HG03108 (cell line): ENCODE results near the gene TOGARAM2.

ENCODE experiments used
- ATAC-seq: cut with Tn5 transposase; IDR thresholded peaks from one replicate; pipeline ENCODE4 v1.9.1; 2021; ENCODE audit warnings: moderate library complexity; ENCODE audit not compliant: unreplicated experiment

TOGARAM2 gene

DNA sequence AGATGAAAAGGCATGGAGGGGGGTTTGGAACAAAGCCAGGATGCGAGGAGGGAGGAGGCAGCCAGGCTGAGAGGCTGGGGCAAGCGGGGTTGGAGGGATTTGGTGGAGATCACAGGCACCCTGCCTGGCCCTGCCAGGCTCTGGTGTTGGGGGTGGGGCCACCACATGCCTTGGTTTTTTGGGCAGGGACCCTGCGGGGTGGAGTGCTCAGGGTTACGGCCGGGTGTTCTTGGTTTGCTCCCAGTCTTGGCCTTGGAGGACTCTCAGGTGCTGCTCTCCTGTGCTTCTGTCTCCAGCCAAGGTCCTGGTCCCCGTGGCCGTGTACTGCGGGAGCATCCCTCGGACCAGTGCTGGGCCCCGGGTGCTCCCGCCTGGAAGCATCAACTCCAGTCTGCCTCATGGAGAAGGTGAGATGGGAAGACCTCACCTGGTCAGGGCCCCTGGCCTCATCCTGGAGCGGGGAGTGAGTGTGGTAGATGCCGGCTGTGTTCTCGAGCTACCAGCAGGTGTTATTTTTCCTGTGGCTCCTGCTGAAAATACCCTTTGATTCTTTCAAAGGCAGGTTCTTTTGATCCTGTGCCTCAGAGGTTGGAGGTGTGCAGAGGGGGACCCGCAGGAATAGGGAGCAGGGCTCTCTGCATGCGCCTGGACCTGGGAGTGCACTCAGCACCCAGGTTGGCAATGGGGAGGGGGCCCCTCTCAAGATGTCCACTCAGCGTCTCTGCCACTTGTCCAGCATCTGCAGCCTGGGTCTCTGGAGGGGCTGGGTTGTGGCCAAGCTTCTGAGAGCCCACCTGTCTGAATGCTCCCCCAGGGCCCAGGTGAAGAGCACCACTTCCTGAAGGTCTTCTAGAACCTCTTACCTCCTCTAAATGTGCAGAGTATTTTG lies 17.0 kb downstream of the TOGARAM2 start:
- no peak for ATAC-seq

- ATAC-seq: peak; percentile 89
These were observed 19.4 kb downstream of the TOGARAM2 start for GRCh38 chr2:29000481-29000880.

- no peak for ATAC-seq
These were observed 19.9 kb downstream of the TOGARAM2 start for GRCh38 chr2:29000956-29001355.

- ATAC-seq: no peak
These were observed 20.7 kb downstream of the TOGARAM2 start for GRCh38 chr2:29001806-29002205.

DNA sequence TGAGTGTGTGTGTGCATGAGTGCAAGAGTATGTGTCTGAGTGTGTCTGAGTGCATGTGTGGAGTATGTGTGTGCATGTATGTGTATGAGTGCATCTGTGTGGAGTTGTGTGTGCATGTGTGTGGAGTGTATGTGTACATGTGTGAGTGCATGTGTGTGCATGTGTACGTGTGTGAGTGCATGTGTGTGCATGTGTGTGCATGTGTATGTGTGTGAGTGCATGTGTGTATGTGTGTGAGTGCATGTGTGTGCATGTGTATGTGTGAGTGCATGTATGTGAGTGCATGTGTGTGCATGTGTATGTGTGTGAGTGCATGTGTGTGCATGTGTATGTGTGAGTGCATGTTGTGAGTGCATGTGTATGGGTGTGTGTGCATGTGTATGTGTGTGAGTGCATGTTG lies 23.7 kb downstream of the TOGARAM2 start:
- ATAC-seq: no peak

DNA sequence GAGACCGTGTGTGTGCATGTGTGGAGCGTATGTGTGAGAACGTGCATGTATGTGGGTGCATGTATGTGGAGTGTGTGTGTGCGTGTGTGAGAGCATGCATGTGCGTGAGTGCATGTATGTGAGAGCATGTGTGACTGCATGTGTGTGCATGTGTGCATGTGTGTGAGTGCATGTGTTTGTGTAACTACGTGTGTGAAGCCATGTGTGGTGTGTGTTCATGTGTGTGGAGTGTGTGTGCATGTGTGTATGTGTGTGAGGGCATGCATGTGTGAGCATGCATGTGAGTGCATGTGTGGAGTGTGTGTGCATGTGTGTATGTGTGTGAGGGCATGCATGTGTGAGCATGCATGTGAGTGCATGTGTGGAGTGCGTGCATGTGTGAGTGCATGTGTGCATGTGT lies 24.2 kb downstream of the TOGARAM2 start:
- no peak for ATAC-seq

GRCh38 chr2:29006092-29006979 lies 25.2 kb downstream of the TOGARAM2 start:
- ATAC-seq: no peak

DNA sequence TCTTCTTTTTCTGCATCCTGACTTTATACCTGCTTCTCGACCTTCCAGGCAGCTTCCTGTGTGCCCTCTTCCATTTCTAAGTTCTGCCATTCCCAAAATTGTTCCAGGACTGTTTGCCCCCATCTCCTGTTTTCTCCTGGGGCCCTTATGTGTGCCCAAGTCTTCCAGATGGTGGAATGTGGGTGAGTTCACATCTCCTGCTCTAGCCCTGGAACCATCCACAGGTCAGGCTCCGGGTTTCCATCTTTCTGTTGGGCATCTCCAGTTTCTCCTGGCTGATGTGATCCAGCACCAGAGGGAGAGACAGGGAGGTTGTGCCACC lies 25.8 kb downstream of the TOGARAM2 start:
- ATAC-seq: no peak

- ATAC-seq: no peak
These were observed 28.2 kb downstream of the TOGARAM2 start for GRCh38 chr2:29009270-29009669.

DNA sequence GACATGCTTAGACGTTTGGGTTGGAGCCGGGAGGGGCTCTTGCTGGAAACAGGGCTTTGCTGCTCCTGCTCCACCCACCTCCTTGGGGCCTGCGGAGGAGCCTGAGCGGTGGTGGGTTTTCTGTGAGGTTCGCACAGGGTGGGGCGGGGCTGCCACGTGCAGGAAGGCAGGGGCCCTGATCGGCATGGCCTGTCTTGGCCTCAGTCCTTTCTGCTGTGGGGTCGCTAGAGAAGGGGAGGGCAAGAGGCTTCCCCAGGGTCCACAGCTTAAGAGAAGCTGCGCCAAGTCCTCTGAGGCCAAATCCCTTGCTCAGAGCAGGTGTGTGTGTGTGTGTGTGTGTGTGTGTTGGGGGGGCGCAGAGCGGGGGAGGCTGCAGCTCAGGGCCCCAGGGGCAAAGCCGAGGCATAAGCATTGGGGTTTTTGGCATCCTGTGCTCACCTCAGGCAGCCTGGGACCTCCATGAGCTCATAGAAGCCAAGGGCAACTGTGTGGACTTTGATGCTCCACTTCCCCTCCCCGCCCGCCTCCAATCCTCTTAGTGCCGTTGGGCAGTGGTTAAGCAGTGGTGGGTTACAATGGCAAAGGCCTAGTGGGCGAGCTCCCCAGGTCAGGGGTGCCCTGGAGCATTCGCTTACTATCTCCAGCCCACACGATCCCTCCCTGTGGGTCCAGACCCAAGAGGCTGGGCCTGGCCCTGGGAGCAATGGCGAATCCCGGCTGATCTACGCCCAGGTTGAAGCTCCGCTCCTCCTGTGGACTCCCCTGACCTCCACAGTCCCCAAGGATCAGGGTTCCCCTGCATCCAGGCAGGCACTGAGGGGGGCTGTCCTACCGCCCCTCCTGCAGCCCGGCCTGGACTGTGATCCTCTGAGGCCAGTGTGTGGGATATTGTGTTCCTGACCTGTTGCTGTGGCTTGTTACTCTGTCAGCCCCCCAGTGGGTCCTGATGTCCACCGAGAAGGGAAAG lies 28.9 kb downstream of the TOGARAM2 start:
- ATAC-seq: no peak

GRCh38 chr2:29010946-29011345 lies 29.8 kb downstream of the TOGARAM2 start:
- ATAC-seq: no peak

GRCh38 chr2:29011418-29012060 lies 30.4 kb downstream of the TOGARAM2 start:
- ATAC-seq: no peak

DNA sequence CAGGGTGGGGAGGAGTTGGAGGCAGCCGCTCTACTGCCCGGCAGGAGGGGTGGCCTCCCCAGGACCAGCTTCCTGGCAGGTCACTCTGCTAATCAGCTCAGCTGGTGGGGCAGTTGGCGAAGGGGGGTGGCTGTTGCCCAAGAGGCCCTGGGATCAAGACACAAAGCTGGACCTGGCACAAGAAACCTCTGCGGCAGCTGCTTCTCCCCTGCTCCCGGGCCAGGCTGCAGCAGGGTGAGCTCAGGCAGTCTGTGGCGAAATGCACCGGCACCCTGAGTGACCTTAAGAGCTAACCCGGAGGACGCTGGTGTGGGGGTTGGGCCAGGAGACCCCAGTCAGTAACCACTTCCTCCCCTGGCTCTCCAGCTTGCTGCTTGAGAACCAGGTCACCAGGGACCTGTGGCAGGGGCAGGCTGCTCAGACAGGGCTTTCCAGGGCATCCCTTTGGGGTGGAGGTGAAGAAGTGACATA lies 31.1 kb downstream of the TOGARAM2 start:
- ATAC-seq: peak; percentile 42

DNA sequence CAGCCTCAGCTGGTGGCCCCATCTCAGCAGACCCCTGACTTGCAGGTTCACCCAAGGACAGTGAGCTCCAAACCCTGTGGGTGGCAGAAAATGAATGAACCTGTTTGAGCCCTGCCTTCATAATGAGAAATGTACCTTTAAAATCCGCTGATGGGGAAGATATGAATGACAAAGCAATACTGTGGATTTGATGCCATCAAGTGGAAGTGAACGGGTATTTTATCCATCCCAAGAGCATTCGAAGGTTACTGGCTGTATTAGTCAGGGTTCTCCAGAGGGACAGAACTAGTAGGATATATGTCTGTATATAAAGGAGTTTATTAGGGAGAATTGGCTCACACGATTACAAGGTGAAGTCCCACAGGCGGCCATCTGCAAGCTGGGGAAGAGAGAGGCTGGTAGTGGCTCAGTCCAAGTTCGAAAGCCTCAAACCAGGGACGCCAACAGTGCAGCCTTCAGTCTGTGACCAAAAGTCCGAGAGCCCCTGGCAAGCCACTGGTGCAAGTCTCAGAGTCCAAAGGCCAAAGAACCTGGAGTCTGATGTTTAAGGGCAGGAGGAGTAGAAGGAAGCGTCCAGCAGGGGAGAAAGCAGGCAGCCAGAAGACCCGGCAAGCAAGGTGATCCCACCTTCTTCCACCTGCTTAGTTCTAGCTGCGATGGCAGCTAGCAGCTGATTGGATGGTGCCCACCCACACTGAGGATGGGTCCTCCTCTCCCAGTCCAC lies 32.1 kb downstream of the TOGARAM2 start:
- no peak for ATAC-seq

DNA sequence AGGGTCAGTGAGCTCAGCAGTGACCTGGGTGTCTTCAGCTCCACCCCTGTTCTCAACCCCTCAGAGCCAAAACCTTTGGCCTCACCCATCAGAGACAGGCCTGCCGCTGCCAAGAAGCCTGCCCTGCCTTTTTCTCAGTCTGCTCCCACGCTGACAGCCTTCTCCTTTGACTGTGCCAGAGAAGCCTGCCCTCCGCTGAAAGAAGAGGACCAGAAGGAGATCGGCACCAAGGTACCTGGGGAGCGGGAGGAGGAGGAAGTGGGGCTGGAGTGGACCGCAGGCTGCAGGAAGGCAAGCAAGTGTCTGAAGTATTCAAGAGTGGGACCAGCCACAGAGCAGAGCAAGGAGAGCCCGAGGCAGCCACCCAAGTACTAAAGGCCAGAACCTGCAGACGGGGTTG lies 33.2 kb downstream of the TOGARAM2 start:
- ATAC-seq: no peak

DNA sequence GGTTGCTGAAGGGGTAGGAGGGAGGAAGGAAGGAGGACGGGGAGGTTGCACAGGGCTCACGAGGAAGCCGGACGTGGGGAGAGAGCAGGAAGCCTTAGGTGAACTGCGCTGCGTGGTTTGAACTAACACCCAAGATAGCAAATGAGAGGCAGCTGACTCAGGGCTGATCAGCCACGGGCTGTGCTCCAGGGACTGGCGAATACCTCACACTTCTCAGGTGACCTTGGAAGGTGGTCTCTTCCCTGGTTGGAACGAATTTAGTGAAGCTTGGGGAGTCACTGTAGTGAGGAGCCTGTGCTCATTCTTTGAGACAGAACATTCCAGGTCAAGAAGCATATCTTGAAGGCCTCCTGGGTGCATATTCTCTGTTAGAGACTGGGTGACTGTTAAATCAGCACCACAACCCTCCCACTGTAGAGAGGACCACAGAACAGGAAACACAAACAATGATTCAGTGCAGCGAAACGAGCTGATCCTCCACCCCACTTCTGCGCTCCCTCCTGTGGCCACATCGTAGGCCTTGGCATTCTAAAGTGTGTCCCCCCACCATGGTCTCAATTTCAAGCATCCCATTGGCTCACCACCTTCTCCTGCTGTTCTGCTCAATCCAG lies 33.8 kb downstream of the TOGARAM2 start:
- no peak for ATAC-seq

DNA sequence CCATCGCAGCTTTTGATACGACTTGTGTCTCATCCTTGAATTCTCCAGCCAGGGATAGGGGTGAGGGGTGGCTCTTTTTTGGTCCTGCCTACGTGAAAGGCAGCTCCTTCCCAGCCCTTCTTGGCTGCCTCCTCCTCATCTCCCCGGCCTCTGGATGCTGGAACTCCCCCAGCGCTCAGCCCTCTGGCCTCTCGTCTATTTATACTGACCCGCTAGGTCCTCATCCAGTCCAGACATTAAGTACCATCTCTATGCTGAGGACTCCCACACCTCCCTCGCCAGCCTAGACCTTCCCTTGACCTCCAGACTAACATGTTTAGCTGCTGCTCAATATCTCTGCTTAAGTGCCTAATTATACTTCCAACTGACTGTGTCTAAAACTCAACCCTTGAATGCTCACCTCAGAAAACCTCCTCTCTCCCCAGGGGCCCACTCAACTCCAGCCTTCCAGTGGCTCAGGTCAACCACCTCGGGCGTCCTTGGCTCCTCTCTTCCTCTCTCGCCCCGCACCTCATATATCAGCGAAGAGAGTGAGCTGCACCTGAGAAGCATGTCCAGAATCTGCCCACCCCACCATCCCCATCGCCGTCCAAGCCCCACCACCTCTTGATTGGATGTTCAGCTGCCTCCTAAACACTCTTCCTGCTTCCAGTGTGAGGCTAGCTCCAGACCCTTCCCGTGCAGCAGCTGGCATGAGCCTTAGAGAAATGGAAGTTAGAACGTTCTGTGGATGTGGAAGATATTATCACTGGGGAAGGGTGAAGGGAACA lies 34.8 kb downstream of the TOGARAM2 start:
- no peak for ATAC-seq

DNA sequence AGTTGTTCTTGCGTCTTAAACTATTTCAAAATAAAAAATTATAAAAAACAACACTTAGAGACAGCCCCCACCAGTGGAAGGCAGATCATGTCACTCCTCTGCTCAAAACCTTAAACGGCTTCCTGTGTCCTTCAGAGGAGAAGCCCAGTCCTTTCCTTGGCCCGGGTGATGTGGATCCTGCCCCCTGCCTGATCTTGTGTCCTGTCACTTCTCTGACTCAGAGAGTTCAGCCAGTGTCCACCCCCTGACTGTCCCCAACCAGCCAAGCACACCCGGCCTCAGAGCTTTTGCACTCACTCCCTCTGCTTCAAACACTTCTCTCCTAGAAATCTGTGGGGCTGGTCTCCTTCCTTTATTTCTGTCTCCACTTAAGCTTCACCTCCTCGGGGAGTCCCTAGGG lies 35.4 kb downstream of the TOGARAM2 start:
- ATAC-seq: no peak
